HCT116 (cell line): ENCODE results near the gene SMIM12.

ENCODE experiments used
- CEBPB ChIP-seq: IDR thresholded peaks from 2 replicates; pipeline ENCODE4 v1.6.1; 2012; ENCODE audit warnings: low read depth
- EZH2phosphoT487 ChIP-seq: fragments of 200-600 bp; IDR thresholded peaks from 2 replicates; pipeline ENCODE4 v1.6.1; 2018; ENCODE audit warnings: antibody characterized with exemption, borderline replicate concordance
- FOSL1 ChIP-seq: IDR thresholded peaks from 2 replicates; pipeline ENCODE4 v1.6.1; 2012; ENCODE audit warnings: low read depth
- POLR2A ChIP-seq: IDR thresholded peaks from 2 replicates; pipeline ENCODE4 v1.7.0; 2011; ENCODE audit warnings: borderline replicate concordance; ENCODE audit not compliant: insufficient read depth, insufficient read length; ENCODE audit errors: extremely low read depth
- TF ChIP-seq, protein P1 (sequence below), 3 experiments: fragments of 200-600 bp in 1 of 3; sonication (generic) in 1 of 3; IDR thresholded peaks in 2 of 3; conservative IDR thresholded peaks in 1 of 3; 2 replicates each; pipeline ENCODE4 v1.5.1; 2012 to 2017; ENCODE audit warnings: low read depth in 2 of 3, low read length in 2 of 3, antibody characterized with exemption in 1 of 3, borderline replicate concordance in 1 of 3, control low read depth in 1 of 3, mild to moderate bottlenecking in 1 of 3, mixed read lengths in 1 of 3, mixed run types in 1 of 3, moderate library complexity in 1 of 3; ENCODE audit not compliant: insufficient read depth in 1 of 3

DNA sequence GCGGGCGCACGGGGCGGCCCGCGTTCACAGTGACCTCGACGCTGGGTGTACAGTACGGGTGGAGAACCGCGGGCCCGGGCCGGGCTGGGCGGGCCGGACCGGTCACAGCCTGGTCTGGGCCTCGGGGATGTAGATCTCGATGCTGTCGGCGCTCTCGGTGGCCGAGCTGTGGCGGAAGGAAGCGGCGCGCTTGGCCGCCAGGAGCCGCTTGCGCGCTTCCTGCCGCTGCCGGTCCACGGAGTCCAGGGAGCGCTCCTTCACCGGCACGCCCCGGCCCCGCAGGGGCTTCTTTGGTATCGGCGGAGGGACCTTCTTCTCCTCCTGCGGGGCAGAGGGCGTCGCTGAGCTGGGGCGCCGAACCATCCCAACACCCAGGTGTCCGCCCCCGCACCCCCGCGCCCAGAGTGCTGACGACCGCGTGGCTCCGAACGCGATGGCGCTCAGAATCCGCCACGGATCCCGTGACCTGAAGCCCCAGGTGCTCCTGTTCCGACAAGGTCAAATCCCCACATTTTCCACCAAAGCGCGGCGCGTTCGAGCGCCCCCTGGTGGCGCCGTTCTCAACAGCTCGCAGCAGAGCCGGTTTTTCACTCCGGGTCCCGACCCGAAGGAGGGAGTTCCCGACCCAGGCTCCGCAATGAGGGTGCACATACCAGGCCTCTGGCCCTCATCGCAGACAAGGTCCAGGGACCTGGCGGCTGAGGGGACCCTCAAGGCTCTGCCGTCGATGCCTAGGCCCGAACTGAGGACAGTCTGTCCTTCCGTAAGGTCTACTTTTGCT is 6.6 kb upstream of the SMIM12 start:
- TF ChIP-seq, protein P1, sequence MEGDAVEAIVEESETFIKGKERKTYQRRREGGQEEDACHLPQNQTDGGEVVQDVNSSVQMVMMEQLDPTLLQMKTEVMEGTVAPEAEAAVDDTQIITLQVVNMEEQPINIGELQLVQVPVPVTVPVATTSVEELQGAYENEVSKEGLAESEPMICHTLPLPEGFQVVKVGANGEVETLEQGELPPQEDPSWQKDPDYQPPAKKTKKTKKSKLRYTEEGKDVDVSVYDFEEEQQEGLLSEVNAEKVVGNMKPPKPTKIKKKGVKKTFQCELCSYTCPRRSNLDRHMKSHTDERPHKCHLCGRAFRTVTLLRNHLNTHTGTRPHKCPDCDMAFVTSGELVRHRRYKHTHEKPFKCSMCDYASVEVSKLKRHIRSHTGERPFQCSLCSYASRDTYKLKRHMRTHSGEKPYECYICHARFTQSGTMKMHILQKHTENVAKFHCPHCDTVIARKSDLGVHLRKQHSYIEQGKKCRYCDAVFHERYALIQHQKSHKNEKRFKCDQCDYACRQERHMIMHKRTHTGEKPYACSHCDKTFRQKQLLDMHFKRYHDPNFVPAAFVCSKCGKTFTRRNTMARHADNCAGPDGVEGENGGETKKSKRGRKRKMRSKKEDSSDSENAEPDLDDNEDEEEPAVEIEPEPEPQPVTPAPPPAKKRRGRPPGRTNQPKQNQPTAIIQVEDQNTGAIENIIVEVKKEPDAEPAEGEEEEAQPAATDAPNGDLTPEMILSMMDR (IDR thresholded peaks at IDR 0.05 in 2 of 3, conservative IDR thresholded peaks at IDR 0.05 in 1 of 3; ENCODE audit: borderline replicate concordance in 1 of 3, insufficient read depth in 1 of 3, low read depth in 2 of 3, low read length in 2 of 3) = peak; percentile 89 to 97 (median 93)
- TF ChIP-seq CEBPB (no peak), EZH2phosphoT487 (no peak), POLR2A (no peak), FOSL1 (no peak)
